Testis (tissue), 3 donors: ENCODE data around the gene IZUMO4. TPM values are rescaled to one million over a fixed set of nuclear protein-coding genes. Genes with fewer than 3 reads are reported as not detected.
"Not testable (repeated sequence)": the region's sequence is repeated elsewhere in the genome, so short reads cannot be mapped to it uniquely, and the experiment has no call there.

Source experiments
- DNase-seq: peaks from one replicate; pipeline ENCODE4 v3.0.0-alpha.2; 2019
- H3K27ac ChIP-seq, 2 donors: fragments of 200-600 bp; sonication (generic); one replicate each; pipeline ENCODE4 v1.5.1; 2019
- H3K27me3 ChIP-seq: fragments of 200-600 bp; sonication (generic); one replicate; pipeline ENCODE4 v1.5.1; 2019
- H3K36me3 ChIP-seq: fragments of 200-600 bp; sonication (generic); one replicate; pipeline ENCODE4 v1.5.1; 2017; ENCODE audit warnings: low read depth; ENCODE audit errors: missing control alignments
- H3K4me1 ChIP-seq: fragments of 200-600 bp; sonication (generic); one replicate; pipeline ENCODE4 v1.5.1; 2019
- H3K4me3 ChIP-seq, 2 donors: fragments of 200-600 bp; sonication (generic); one replicate each; pipeline ENCODE4 v1.5.1; 2017 to 2019
- H3K9me3 ChIP-seq: fragments of 200-600 bp; sonication (generic); one replicate; pipeline ENCODE4 v1.5.1; 2017
- CTCF ChIP-seq, 3 experiments: fragments of 450-650 bp in 2 of 3; fragments of 200-600 bp in 1 of 3; sonication (generic) in 1 of 3; IDR thresholded peaks; one replicate each; pipeline ENCODE4 v1.5.1; 2016 to 2019; ENCODE audit warnings: antibody characterized with exemption in 3 of 3, mild to moderate bottlenecking in 2 of 3, moderate library complexity in 1 of 3
- POLR2A ChIP-seq: fragments of 450-650 bp; IDR thresholded peaks from one replicate; pipeline ENCODE4 v1.6.1; 2017; ENCODE audit warnings: antibody characterized with exemption, mild to moderate bottlenecking, moderate library complexity
- WGBS, 2 donors: methylation state at CpG; one replicate each; pipeline ENCODE4 v1.1.5; 2018; 5-methylcytosine and 5-hydroxymethylcytosine counted together
- intact Hi-C: fragments of 100-400 bp; cut with DNase I; formaldehyde crosslinking; loops from one replicate; pipeline ENCODE4 v1.15.1; 2023; ENCODE audit warnings: low total_unique reads
- polyA plus RNA-seq: library from polyadenylated mRNA; stranded (reverse); fragments of 350-450 nt; fragmentation: Illumina TruSeq; extraction: RNeasy Lipid Tissue Mini Kit (QIAGEN cat#74804); gene quantifications from one replicate; pipeline ENCODE4 v1.2.3, GENCODE V29; 2014; ENCODE audit warnings: low read depth, low replicate concordance; ENCODE audit not compliant: insufficient read depth
- total RNA-seq, 2 donors: library from RNA; depleted of rRNA; stranded (reverse); fragments of >200 nt; gene quantifications; one replicate each; pipeline ENCODE4 v1.2.3, GENCODE V29; 2016

Gene IZUMO4
- total and polyA plus RNA-seq, 3 donors from 2014 or later = 208 to 796 (median 276) TPM

GRCh38 chr19:2129022-2129421, 32.3 kb downstream of the IZUMO4 start:
- no peak for TF ChIP-seq POLR2A
- intact Hi-C loops = no loop called here
- Histone ChIP-seq H3K4me3 (no peak overlapping the region), H3K4me1 (peaks cover 4% of the 10 kb centered on the region), H3K9me3 (no peaks in the 10 kb centered on the region), H3K27ac (no peak overlapping the region), H3K27me3 (no peaks in the 10 kb centered on the region), H3K36me3 (no peaks in the 10 kb centered on the region)
- no peak for DNase-seq
- 87 to 90% methylated on average over 6 to 13 of the region's 21 CpGs for WGBS, 2 donors

- no peaks in the 10 kb centered on the region for H3K9me3 ChIP-seq
- H3K27ac ChIP-seq = no peak overlapping the region
- H3K27me3 ChIP-seq = no peaks in the 10 kb centered on the region
- DNase-seq = no peak
- TF ChIP-seq CTCF (IDR thresholded peaks at IDR 0.05) = no peak
- no peaks in the 10 kb centered on the region for H3K36me3 ChIP-seq
- 85 to 96% methylated on average over 4 to 11 of the region's 11 CpGs for WGBS, 2 donors
- no peak overlapping the region for H3K4me3 ChIP-seq
- peaks cover 4% of the 10 kb centered on the region for H3K4me1 ChIP-seq
- intact Hi-C loops = no loop called here
These were observed 32.8 kb downstream of the IZUMO4 start for GRCh38 chr19:2129486-2129885.

GRCh38 chr19:2129892-2130770, 33.4 kb downstream of the IZUMO4 start:
- no peak overlapping the region for H3K4me3 ChIP-seq
- no peaks in the 10 kb centered on the region for H3K36me3 ChIP-seq
- TF ChIP-seq CTCF (IDR thresholded peaks at IDR 0.05) (no peak), POLR2A (no peak)
- no peaks in the 10 kb centered on the region for H3K27me3 ChIP-seq
- 95% methylated on average over 9 to 28 of the region's 28 CpGs for WGBS, 2 donors
- peaks cover 4% of the 10 kb centered on the region for H3K4me1 ChIP-seq
- no peaks in the 10 kb centered on the region for H3K9me3 ChIP-seq
- no peak for DNase-seq
- intact Hi-C loops = no loop called here
- H3K27ac ChIP-seq = no peak overlapping the region

GRCh38 chr19:2131012-2131975, 34.6 kb downstream of the IZUMO4 start:
- H3K4me3 ChIP-seq, H3K9me3 ChIP-seq, H3K27ac ChIP-seq, H3K36me3 ChIP-seq, intact Hi-C loops, H3K4me1 ChIP-seq, DNase-seq, H3K27me3 ChIP-seq: not testable (repeated sequence)
- 86 to 100% methylated on average over 3 to 64 of the region's 67 CpGs for WGBS, 2 donors

GRCh38 chr19:2132191-2132590, 35.5 kb downstream of the IZUMO4 start:
- WGBS, 2 donors = 81 to 94% methylated on average over 6 to 14 of the region's 14 CpGs
- no peak overlapping the region for H3K27ac ChIP-seq
- H3K9me3 ChIP-seq = no peaks in the 10 kb centered on the region
- H3K4me1 ChIP-seq = peaks cover 4% of the 10 kb centered on the region
- no peak overlapping the region for H3K4me3 ChIP-seq
- no peaks in the 10 kb centered on the region for H3K36me3 ChIP-seq
- H3K27me3 ChIP-seq = no peaks in the 10 kb centered on the region
- no peak for DNase-seq
- no peak for TF ChIP-seq POLR2A
- TF ChIP-seq CTCF (IDR thresholded peaks at IDR 0.05) = no peak
- intact Hi-C loops = no loop called here
